CD14-positive monocyte (primary cell): ENCODE measurements around the gene MT2A. TPM values are rescaled to one million over a fixed set of nuclear protein-coding genes. Genes with fewer than 3 reads are reported as not detected.
A peak's percentile ranks its signal among the peaks of the same experiment; 100 is the strongest.

Experiments
- DNase-seq, 3 donors: peaks; one replicate each; pipeline ENCODE4 v3.0.0-alpha.2; 2011 to 2022
- H2AFZ ChIP-seq: 2 replicates; pipeline ENCODE4 v1.6.0; 2012; ENCODE audit warnings: mild to moderate bottlenecking, low read depth, low read length, inconsistent platforms; ENCODE audit not compliant: insufficient read depth, poor library complexity, severe bottlenecking
- H3K27ac ChIP-seq, 2 donors: 1 replicate in 1 of 2; 2 replicates in 1 of 2; pipeline ENCODE4 v1.5.1; 2012 to 2013; ENCODE audit warnings: low read length in 2 of 2, control low read depth in 1 of 2, inconsistent platforms in 1 of 2, low read depth in 1 of 2, mild to moderate bottlenecking in 1 of 2
- H3K27me3 ChIP-seq, 2 donors: one replicate each; pipeline versions ENCODE4 v1.6.0 to v1.6.1; 2011 to 2013; ENCODE audit warnings: low read length in 2 of 2; ENCODE audit not compliant: control insufficient read depth in 2 of 2, insufficient read depth in 2 of 2
- H3K36me3 ChIP-seq, 2 donors: replicated peaks in 1 of 2; 1 replicate in 1 of 2; 2 replicates in 1 of 2; pipeline versions ENCODE4 v1.5.1 to v1.6.1; 2012 to 2013; ENCODE audit warnings: low read length in 2 of 2, control low read depth in 1 of 2, inconsistent platforms in 1 of 2, mild to moderate bottlenecking in 1 of 2; ENCODE audit not compliant: insufficient read depth in 2 of 2, control insufficient read depth in 1 of 2
- H3K4me1 ChIP-seq, 2 donors: 1 replicate in 1 of 2; 2 replicates in 1 of 2; pipeline versions ENCODE4 v1.5.1 to v1.6.1; 2012 to 2013; ENCODE audit warnings: low read length in 2 of 2, control low read depth in 1 of 2, inconsistent platforms in 1 of 2, mild to moderate bottlenecking in 1 of 2, moderate library complexity in 1 of 2; ENCODE audit not compliant: insufficient read depth in 2 of 2, control insufficient read depth in 1 of 2
- H3K4me2 ChIP-seq: replicated peaks from 2 replicates; pipeline ENCODE3; 2012; ENCODE audit warnings: low read length, moderate library complexity, mild to moderate bottlenecking; ENCODE audit not compliant: poor library complexity, severe bottlenecking; ENCODE audit errors: extremely low read depth
- H3K4me3 ChIP-seq, 3 experiments: fragments of 200-600 bp in 1 of 3; sonication (generic) in 1 of 3; replicated peaks in 1 of 3; 1 replicate in 2 of 3; 2 replicates in 1 of 3; pipeline ENCODE4 v1.5.1; 2011 to 2013; ENCODE audit warnings: low read length in 3 of 3, mild to moderate bottlenecking in 3 of 3, control low read depth in 2 of 3, low read depth in 2 of 3, inconsistent platforms in 1 of 3, moderate library complexity in 1 of 3
- H3K79me2 ChIP-seq: 2 replicates; pipeline ENCODE4 v1.6.0; 2012; ENCODE audit warnings: mild to moderate bottlenecking, control low read depth, inconsistent platforms, low read length, moderate library complexity; ENCODE audit not compliant: insufficient read depth
- H3K9ac ChIP-seq: 2 replicates; pipeline ENCODE4 v1.6.0; 2017; ENCODE audit warnings: low read length, mild to moderate bottlenecking; ENCODE audit not compliant: insufficient read depth, poor library complexity, severe bottlenecking
- H3K9me3 ChIP-seq, 2 donors: replicated peaks in 1 of 2; 1 replicate in 1 of 2; 2 replicates in 1 of 2; pipeline versions ENCODE4 v1.5.1 to v1.6.1; 2012 to 2013; ENCODE audit warnings: low read length in 2 of 2, control low read depth in 1 of 2; ENCODE audit not compliant: control insufficient read depth in 1 of 2, insufficient read depth in 1 of 2
- H4K20me1 ChIP-seq: 2 replicates; pipeline ENCODE4 v1.6.0; 2012; ENCODE audit warnings: mild to moderate bottlenecking, low read length, control low read depth, moderate library complexity; ENCODE audit not compliant: insufficient read depth
- H3K27ac Mint-ChIP-seq, 7 donors: one replicate each; pipeline ENCODE4 v1.8.0; 2020; ENCODE audit warnings: mild to moderate bottlenecking in 7 of 7, mixed read lengths in 7 of 7, moderate library complexity in 6 of 7, inconsistent platforms in 2 of 7
- H3K27me3 Mint-ChIP-seq, 3 donors: one replicate each; pipeline ENCODE4 v1.8.0; 2021 to 2022; ENCODE audit warnings: low read depth in 3 of 3, mild to moderate bottlenecking in 3 of 3, mixed read lengths in 3 of 3, moderate library complexity in 3 of 3, inconsistent platforms in 1 of 3
- H3K36me3 Mint-ChIP-seq, 2 donors: one replicate each; pipeline ENCODE4 v1.8.0; 2020; ENCODE audit warnings: mixed read lengths in 2 of 2, inconsistent platforms in 1 of 2, mild to moderate bottlenecking in 1 of 2
- H3K4me1 Mint-ChIP-seq: one replicate; pipeline ENCODE4 v1.8.0; 2020; ENCODE audit warnings: mild to moderate bottlenecking, mixed read lengths
- H3K4me3 Mint-ChIP-seq, 2 donors: one replicate each; pipeline ENCODE4 v1.8.0; 2020; ENCODE audit warnings: mild to moderate bottlenecking in 2 of 2, mixed read lengths in 2 of 2, moderate library complexity in 1 of 2
- H3K9me3 Mint-ChIP-seq, 7 donors: one replicate each; pipeline ENCODE4 v1.8.0; 2020 to 2022; ENCODE audit warnings: mixed read lengths in 7 of 7, mild to moderate bottlenecking in 6 of 7, moderate library complexity in 6 of 7, inconsistent platforms in 2 of 7
- WGBS: methylation state at CpG from one replicate; pipeline ENCODE4 v1.1.5; 2013; ENCODE audit warnings: missing lambda C conversion rate; ENCODE audit not compliant: insufficient coverage; 5-methylcytosine and 5-hydroxymethylcytosine counted together
- intact Hi-C, 2 donors: fragments of 100-400 bp; cut with micrococcal nuclease; formaldehyde crosslinking; loops; one replicate each; pipeline versions ENCODE4 v1.15.0 to v1.15.1; 2023
- polyA plus RNA-seq, 3 donors: library from polyadenylated mRNA; depleted of rRNA in 1 of 3; unstranded in 2 of 3; stranded (reverse) in 1 of 3; fragments of 300-500 nt in 2 of 3; fragments of >200 nt in 1 of 3; fragmentation: Illumina TruSeq in 2 of 3; gene quantifications; 1 replicate in 2 of 3; 2 replicates in 1 of 3; pipeline ENCODE4 v1.2.3, GENCODE V29; 2012 to 2021
- TF ChIP-seq, protein P1 (sequence below): fragments of 200-600 bp; IDR thresholded peaks from one replicate; pipeline ENCODE4 v1.8.0; 2022; ENCODE audit warnings: antibody characterized with exemption, mild to moderate bottlenecking

The MT2A gene
- polyA plus RNA-seq, 3 donors: 26.8 to 228 (median 126) TPM

DNA sequence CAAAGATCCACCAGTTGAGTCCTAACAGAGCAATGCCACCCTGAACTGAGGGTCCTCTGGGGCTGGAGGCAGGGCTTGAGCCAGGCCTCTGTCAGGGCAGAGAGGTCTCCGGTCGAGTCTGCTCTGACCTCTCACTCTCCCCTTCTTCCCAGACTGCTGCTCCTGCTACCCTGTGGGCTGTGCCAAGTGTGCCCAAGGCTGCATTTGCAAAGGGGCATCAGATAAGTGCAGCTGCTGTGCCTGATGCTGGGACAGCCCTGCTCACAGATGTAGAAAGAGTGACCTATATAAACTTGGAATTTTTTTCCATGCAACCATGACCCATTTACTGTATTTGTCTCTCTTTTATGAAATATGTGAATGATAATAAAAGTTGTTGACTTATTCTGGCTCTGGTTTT lies 40.9 kb downstream of the MT2A start:
- DNase-seq: no peak
- Mint-ChIP-seq H3K27ac (peak overlapping the region in 1 of 7 donors; percentile 63), H3K27me3 (peaks cover 52 to 75% (median 55%) of the 10 kb centered on the region in 3 donors), H3K4me1 (peaks cover 2% of the 10 kb centered on the region), H3K4me3 (no peak overlapping the region), H3K36me3 (no peaks in the 10 kb centered on the region), H3K9me3 (peaks cover 0 to 6% (median 0%) of the 10 kb centered on the region in 7 donors)
- Histone ChIP-seq H3K79me2 (no peaks in the 10 kb centered on the region), H4K20me1 (no peaks in the 10 kb centered on the region), H3K4me3 (no peak overlapping the region), H3K9ac (no peak overlapping the region), H3K4me1 (no peaks in the 10 kb centered on the region), H3K36me3 (no peaks in the 10 kb centered on the region), H2AFZ (no peak overlapping the region), H3K27me3 (peaks cover 29 to 65% of the 10 kb centered on the region in 2 donors), H3K9me3 (peaks cover 0 to 5% of the 10 kb centered on the region in 2 donors), H3K4me2 (no peak overlapping the region), H3K27ac (no peak overlapping the region)
- intact Hi-C loops: no loop called here
- WGBS: no CpG with 5 or more reads among the region's 2 CpGs
- TF ChIP-seq, protein P1, sequence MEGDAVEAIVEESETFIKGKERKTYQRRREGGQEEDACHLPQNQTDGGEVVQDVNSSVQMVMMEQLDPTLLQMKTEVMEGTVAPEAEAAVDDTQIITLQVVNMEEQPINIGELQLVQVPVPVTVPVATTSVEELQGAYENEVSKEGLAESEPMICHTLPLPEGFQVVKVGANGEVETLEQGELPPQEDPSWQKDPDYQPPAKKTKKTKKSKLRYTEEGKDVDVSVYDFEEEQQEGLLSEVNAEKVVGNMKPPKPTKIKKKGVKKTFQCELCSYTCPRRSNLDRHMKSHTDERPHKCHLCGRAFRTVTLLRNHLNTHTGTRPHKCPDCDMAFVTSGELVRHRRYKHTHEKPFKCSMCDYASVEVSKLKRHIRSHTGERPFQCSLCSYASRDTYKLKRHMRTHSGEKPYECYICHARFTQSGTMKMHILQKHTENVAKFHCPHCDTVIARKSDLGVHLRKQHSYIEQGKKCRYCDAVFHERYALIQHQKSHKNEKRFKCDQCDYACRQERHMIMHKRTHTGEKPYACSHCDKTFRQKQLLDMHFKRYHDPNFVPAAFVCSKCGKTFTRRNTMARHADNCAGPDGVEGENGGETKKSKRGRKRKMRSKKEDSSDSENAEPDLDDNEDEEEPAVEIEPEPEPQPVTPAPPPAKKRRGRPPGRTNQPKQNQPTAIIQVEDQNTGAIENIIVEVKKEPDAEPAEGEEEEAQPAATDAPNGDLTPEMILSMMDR: no peak

DNA sequence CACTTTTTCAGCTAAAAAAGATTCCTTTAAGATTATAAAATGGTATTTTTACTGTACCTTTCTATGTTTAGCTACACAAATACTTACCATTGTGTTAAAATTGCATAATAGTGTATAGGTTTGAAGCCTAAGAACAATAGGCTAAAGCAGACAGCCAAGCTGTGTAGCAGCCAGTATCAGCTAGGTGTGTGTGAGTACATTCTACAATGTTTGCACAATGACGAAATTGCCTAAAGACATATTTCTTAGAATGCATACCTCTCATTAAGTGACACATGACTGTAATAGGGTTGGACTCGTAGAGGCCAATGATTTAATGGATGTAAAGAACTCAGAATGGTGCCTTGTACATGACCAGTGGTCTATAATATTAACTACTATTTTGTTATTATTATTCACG lies 41.4 kb downstream of the MT2A start:
- Mint-ChIP-seq H3K9me3 (peaks cover 0 to 6% (median 0%) of the 10 kb centered on the region in 7 donors), H3K4me1 (peaks cover 2% of the 10 kb centered on the region), H3K4me3 (no peak overlapping the region), H3K36me3 (no peaks in the 10 kb centered on the region), H3K27ac (no peak overlapping the region), H3K27me3 (peaks cover 50 to 71% (median 51%) of the 10 kb centered on the region in 3 donors)
- no CpG with 5 or more reads among the region's 3 CpGs for WGBS
- Histone ChIP-seq H3K36me3 (no peaks in the 10 kb centered on the region), H3K27ac (no peak overlapping the region), H4K20me1 (no peaks in the 10 kb centered on the region), H3K4me1 (no peaks in the 10 kb centered on the region), H3K9me3 (peaks cover 0 to 5% of the 10 kb centered on the region in 2 donors), H3K4me2 (no peak overlapping the region), H3K9ac (no peak overlapping the region), H2AFZ (no peak overlapping the region), H3K27me3 (peaks cover 27 to 59% of the 10 kb centered on the region in 2 donors), H3K4me3 (no peak overlapping the region), H3K79me2 (no peaks in the 10 kb centered on the region)
- intact Hi-C loops: no loop called here
- no peak for DNase-seq
- TF ChIP-seq, protein P1: no peak
